Calu3 (cell line): ENCODE measurements around the gene GEMIN4. TPM values are rescaled to one million over a fixed set of nuclear protein-coding genes. Genes with fewer than 3 reads are reported as not detected.

Experiments used
- BruUV-seq: library from RNA; stranded (reverse); fragments of 400-500 nt; replicated peaks from 2 replicates; lab custom pipeline; 2021; lab: Mats Ljungman, UMichigan
- CTCF ChIA-PET: fragments of 300-600 bp; sonication (Branson Sonifier 250); formaldehyde crosslinking; loops from one replicate; lab custom pipeline; 2022; ENCODE audit warnings: antibody characterized with exemption; lab: Charles Lee
- DNase-seq: peaks from one replicate; pipeline ENCODE4 v3.0.0; 2022
- H3K27ac Mint-ChIP-seq: one replicate; pipeline ENCODE4 v1.8.0; 2022; ENCODE audit warnings: mixed read lengths; ENCODE audit not compliant: unreplicated experiment
- H3K27me3 Mint-ChIP-seq: one replicate; pipeline ENCODE4 v1.8.0; 2022; ENCODE audit warnings: mixed read lengths; ENCODE audit not compliant: unreplicated experiment
- H3K36me3 Mint-ChIP-seq: one replicate; pipeline ENCODE4 v1.8.0; 2022; ENCODE audit warnings: mild to moderate bottlenecking, moderate library complexity, mixed read lengths; ENCODE audit not compliant: insufficient read depth, unreplicated experiment
- H3K4me1 Mint-ChIP-seq: one replicate; pipeline ENCODE4 v1.8.0; 2022; ENCODE audit warnings: mild to moderate bottlenecking, low read depth, mixed read lengths; ENCODE audit not compliant: unreplicated experiment
- H3K4me3 Mint-ChIP-seq: one replicate; pipeline ENCODE4 v1.8.0; 2022; ENCODE audit warnings: mild to moderate bottlenecking, low read depth, moderate library complexity, mixed read lengths; ENCODE audit not compliant: unreplicated experiment
- H3K9me3 Mint-ChIP-seq: one replicate; pipeline ENCODE4 v1.8.0; 2022; ENCODE audit warnings: low read depth, mixed read lengths; ENCODE audit not compliant: unreplicated experiment
- intact Hi-C: fragments of 100-400 bp; cut with micrococcal nuclease; formaldehyde crosslinking; loops from one replicate; pipeline ENCODE4 v1.10.0; 2022; ENCODE audit not compliant: unreplicated experiment
- total RNA-seq: library from RNA; stranded (reverse); gene quantifications from 2 replicates; pipeline ENCODE4 v1.2.3, GENCODE V29; 2022
- TF ChIP-seq, protein P1 (sequence below): fragments of 200-600 bp; IDR thresholded peaks from one replicate; pipeline ENCODE4 v1.8.0; 2022; ENCODE audit warnings: antibody characterized with exemption; ENCODE audit not compliant: unreplicated experiment

The GEMIN4 gene
- total RNA-seq, 1 experiment from 2014 or later: 31.0 TPM

GRCh38 chr17:705863-706262, 46.2 kb downstream of the GEMIN4 start:
- CTCF ChIA-PET: no interaction called here
- Mint-ChIP-seq H3K27me3 (no peaks in the 10 kb centered on the region), H3K27ac (no peak overlapping the region), H3K9me3 (no peaks in the 10 kb centered on the region), H3K4me1 (no peaks in the 10 kb centered on the region), H3K36me3 (peaks cover 13% of the 10 kb centered on the region), H3K4me3 (no peak overlapping the region)
- intact Hi-C loops: no loop called here
- TF ChIP-seq, protein P1, sequence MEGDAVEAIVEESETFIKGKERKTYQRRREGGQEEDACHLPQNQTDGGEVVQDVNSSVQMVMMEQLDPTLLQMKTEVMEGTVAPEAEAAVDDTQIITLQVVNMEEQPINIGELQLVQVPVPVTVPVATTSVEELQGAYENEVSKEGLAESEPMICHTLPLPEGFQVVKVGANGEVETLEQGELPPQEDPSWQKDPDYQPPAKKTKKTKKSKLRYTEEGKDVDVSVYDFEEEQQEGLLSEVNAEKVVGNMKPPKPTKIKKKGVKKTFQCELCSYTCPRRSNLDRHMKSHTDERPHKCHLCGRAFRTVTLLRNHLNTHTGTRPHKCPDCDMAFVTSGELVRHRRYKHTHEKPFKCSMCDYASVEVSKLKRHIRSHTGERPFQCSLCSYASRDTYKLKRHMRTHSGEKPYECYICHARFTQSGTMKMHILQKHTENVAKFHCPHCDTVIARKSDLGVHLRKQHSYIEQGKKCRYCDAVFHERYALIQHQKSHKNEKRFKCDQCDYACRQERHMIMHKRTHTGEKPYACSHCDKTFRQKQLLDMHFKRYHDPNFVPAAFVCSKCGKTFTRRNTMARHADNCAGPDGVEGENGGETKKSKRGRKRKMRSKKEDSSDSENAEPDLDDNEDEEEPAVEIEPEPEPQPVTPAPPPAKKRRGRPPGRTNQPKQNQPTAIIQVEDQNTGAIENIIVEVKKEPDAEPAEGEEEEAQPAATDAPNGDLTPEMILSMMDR: no peak
- no TSS peak for BruUV-seq
- DNase-seq: no peak

GRCh38 chr17:705011-705410, 47.1 kb downstream of the GEMIN4 start:
- intact Hi-C loops: no loop called here
- no TSS peak for BruUV-seq

DNA sequence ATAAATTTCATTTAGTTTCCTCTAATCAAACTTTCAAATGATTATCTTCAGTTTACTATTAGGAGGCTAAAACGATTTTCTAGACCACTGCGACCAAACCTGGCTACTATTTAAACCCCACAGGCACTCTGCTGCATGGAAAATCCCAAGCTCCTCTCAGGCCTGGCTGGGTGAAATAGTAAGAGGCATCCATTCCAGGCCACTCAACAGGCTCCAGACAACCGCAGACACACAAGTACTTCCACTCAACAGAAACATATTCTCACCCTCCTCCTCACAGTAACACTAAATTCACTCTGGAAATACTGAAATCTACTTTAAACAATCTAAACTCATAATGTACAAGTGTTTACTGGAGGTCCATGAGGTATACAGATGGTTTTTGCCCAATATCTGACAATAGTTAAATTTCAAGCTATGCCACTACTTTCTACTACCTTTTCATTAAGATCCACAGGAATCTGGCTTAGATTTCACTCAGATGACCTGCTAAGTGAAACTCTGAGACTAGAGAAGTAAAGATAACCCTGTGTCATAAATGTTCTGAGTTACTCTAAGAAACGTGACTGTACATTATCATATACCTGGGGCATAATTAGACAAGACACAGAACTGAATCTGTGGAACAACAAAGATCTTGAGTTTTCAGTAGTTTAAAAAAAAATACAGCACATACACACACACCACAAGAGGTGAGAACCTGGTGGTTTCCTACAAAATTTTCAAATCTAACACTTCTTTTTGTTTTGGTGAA, 47.8 kb downstream of the GEMIN4 start:
- Mint-ChIP-seq H3K27me3 (no peaks in the 10 kb centered on the region), H3K4me3 (no peak overlapping the region), H3K36me3 (peaks cover 6% of the 10 kb centered on the region), H3K27ac (no peak overlapping the region), H3K9me3 (no peaks in the 10 kb centered on the region), H3K4me1 (no peaks in the 10 kb centered on the region)
- CTCF ChIA-PET: no interaction called here
- BruUV-seq: no TSS peak
- TF ChIP-seq, protein P1: no peak
- intact Hi-C loops: no loop called here
- DNase-seq: no peak

More at GRCh38 chr17:705011-705410, 47.1 kb downstream of the GEMIN4 start:
- DNase-seq: no peak
- Mint-ChIP-seq H3K4me1 (no peaks in the 10 kb centered on the region), H3K27ac (no peak overlapping the region), H3K27me3 (no peaks in the 10 kb centered on the region), H3K4me3 (no peak overlapping the region), H3K9me3 (no peaks in the 10 kb centered on the region), H3K36me3 (peaks cover 10% of the 10 kb centered on the region)
- TF ChIP-seq, protein P1: no peak
- CTCF ChIA-PET: no interaction called here

DNA sequence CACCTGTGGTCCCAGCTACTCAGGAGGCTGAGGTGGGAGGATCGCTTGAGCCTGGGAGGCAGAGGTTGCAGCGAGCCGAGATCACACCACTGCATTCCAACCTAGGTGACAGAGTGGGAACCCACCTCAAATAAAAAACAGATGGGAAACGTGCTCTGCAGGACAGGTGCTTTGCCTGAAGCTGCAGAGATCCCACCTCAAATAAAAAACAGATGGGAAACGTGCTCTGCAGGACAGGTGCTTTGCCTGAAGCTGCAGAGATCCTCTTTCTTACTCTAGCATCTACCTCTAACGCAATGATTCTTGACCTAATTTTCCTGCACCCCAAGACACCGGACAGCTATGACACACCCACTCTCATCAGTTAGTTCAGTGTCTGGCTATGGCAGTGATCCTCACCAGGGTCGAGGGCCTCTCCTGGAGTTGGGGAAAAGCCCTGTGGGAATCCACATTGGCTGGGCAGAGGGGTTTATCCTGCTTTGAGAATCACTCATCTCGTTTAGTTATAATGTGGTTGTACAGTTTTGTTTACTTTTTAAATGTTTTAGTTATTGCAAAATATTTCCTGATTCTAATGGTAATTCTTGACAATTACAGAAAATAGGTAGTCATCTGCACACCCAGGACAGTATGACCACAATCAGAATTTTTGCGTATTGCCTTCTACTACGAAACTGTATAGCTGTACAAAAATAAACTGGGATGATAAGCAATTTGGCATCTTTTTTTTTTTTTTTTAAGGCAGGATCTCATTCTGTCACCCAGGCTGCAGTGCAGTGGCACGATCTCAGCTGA, 48.8 kb downstream of the GEMIN4 start:
- Mint-ChIP-seq H3K27ac (no peak overlapping the region), H3K27me3 (no peaks in the 10 kb centered on the region), H3K36me3 (peaks cover 6% of the 10 kb centered on the region), H3K9me3 (no peaks in the 10 kb centered on the region), H3K4me3 (no peak overlapping the region), H3K4me1 (no peaks in the 10 kb centered on the region)
- TF ChIP-seq, protein P1: no peak
- CTCF ChIA-PET: no interaction called here
- intact Hi-C loops: no loop called here
- DNase-seq: no peak
- BruUV-seq: no TSS peak
